ENCODE results near the gene KNOP1.

GRCh38 chr16:19705146-19705501 is 12.9 kb downstream of the KNOP1 start:
- TF ChIP-seq POLR2A (IDR thresholded peaks at IDR 0.05; ENCODE audit: low read length): no peak
- no peak for TF ChIP-seq GATA1 (IDR thresholded peaks at IDR 0.05; ENCODE audit: low read depth, low read length)

Measured in erythroblast (primary cell).